Transverse colon (tissue), 3 donors: Measurements from ENCODE around the gene PRR23E.

ENCODE experiments used
- POLR2A ChIP-seq: fragments of 450-650 bp; IDR thresholded peaks from one replicate; pipeline ENCODE4 v1.6.1; 2016; ENCODE audit warnings: antibody characterized with exemption, mild to moderate bottlenecking, moderate library complexity
- TF ChIP-seq, protein P1 (sequence below), 5 experiments: fragments of 200-600 bp in 3 of 5; fragments of 450-650 bp in 2 of 5; sonication (generic) in 3 of 5; IDR thresholded peaks; 1 replicate in 2 of 5; 2 replicates in 3 of 5; pipeline ENCODE4 v1.5.1; 2016 to 2017; ENCODE audit warnings: antibody characterized with exemption in 5 of 5, inconsistent platforms in 3 of 5, mild to moderate bottlenecking in 2 of 5, moderate library complexity in 1 of 5

DNA sequence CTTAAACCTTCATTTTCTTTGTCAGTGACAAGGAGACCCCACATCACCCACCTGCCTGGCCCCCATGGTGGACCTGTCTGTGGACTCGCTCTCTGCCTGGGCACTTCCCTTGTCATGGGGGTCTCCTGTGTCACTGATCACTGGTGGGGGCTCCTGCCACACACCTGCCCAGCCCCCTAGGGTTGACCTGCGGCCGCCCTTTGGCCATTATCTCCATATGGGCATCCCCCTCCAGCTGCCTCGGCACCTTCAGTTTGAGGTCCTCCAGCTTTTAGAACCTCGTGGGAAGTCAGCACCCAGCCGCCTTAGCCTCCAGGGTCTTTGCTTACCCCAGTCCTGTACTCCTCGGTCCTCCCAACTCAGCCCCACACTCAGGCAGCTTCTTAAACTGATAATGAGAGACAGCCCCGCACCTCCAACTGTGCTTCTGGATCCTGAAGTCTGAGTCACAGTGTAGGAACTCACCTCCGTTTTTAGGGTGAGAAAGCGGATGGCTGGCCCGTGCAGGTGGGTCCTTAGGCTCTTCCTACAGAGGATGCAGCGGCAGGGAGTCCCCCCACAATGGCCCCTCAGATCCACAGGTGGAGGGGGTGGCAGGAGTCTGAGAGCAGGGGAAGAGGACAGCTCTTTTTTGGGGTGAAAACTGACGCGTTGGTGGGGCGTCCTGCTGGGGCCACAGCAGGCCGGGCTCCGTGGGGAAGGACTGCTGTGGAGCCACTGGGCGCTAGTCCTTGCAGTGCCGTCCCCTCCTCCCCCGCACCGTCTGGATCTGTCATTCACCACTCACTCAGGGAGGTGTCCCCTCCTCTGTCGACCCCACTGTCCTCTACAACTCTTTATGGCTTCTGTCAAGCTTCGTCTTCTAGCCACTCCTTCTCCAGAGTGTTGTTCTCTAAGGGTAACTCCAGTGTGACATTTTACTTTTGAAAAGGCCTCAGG, 8.7 kb upstream of the PRR23E start:
- TF ChIP-seq, protein P1, sequence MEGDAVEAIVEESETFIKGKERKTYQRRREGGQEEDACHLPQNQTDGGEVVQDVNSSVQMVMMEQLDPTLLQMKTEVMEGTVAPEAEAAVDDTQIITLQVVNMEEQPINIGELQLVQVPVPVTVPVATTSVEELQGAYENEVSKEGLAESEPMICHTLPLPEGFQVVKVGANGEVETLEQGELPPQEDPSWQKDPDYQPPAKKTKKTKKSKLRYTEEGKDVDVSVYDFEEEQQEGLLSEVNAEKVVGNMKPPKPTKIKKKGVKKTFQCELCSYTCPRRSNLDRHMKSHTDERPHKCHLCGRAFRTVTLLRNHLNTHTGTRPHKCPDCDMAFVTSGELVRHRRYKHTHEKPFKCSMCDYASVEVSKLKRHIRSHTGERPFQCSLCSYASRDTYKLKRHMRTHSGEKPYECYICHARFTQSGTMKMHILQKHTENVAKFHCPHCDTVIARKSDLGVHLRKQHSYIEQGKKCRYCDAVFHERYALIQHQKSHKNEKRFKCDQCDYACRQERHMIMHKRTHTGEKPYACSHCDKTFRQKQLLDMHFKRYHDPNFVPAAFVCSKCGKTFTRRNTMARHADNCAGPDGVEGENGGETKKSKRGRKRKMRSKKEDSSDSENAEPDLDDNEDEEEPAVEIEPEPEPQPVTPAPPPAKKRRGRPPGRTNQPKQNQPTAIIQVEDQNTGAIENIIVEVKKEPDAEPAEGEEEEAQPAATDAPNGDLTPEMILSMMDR (IDR thresholded peaks at IDR 0.05), result no peak
- no peak for TF ChIP-seq POLR2A
